ENCODE measurements around the gene FARP2. TPM values are rescaled to one million over a fixed set of nuclear protein-coding genes. Genes with fewer than 3 reads are reported as not detected.
A peak's percentile ranks its signal among the peaks of the same experiment; 100 is the strongest.

The FARP2 gene
- total RNA-seq, 6 experiments from 2014 or later = 38.3 to 46.4 (median 41.9) TPM

DNA sequence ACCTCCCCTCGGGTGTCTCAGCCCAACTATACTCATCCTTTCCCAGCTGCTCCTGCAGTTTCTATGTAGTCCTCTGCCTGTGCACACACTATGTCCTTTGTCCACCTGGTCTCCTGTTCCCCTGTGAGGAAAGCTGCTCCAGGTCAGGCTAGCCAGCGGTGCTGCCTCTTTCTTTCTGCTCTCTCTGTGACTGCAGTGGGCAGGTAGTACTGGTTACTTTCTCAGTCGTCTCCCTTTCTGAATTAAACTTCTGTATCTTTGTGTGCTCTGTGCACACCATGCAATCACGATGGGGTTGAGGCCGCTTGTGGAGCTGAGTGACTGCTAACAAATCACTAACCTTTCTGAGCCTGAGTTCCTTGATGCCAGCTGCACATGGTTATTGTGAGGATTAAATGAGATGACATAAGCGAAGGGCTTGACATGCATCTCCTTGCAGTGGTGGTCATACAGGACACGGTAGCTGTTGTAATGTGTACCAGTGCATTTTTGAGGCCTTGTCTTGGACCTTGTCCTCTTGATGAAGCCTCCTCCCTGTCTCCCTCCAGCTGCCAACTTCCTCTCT lies 3.5 kb downstream of the FARP2 start:
- Mint-ChIP-seq H3K9me3 (no peaks in the 10 kb centered on the region), H3K27me3 (ENCODE audit: insufficient read depth) (peaks cover 2% of the 10 kb centered on the region; the same call in 1 of the 2 replicates), H3K4me1 (ENCODE audit: low read depth) (peaks cover 59% of the 10 kb centered on the region), H3K36me3 (ENCODE audit: low read depth) (peaks cover 14% of the 10 kb centered on the region), H3K4me3 (no peak overlapping the region), H3K27ac (peak overlapping the region; percentile 4; the same call in 1 of the 2 replicates)
- TF ChIP-seq, protein P1, sequence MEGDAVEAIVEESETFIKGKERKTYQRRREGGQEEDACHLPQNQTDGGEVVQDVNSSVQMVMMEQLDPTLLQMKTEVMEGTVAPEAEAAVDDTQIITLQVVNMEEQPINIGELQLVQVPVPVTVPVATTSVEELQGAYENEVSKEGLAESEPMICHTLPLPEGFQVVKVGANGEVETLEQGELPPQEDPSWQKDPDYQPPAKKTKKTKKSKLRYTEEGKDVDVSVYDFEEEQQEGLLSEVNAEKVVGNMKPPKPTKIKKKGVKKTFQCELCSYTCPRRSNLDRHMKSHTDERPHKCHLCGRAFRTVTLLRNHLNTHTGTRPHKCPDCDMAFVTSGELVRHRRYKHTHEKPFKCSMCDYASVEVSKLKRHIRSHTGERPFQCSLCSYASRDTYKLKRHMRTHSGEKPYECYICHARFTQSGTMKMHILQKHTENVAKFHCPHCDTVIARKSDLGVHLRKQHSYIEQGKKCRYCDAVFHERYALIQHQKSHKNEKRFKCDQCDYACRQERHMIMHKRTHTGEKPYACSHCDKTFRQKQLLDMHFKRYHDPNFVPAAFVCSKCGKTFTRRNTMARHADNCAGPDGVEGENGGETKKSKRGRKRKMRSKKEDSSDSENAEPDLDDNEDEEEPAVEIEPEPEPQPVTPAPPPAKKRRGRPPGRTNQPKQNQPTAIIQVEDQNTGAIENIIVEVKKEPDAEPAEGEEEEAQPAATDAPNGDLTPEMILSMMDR (IDR thresholded peaks at IDR 0.05) = no peak
- no peak for DNase-seq

DNA sequence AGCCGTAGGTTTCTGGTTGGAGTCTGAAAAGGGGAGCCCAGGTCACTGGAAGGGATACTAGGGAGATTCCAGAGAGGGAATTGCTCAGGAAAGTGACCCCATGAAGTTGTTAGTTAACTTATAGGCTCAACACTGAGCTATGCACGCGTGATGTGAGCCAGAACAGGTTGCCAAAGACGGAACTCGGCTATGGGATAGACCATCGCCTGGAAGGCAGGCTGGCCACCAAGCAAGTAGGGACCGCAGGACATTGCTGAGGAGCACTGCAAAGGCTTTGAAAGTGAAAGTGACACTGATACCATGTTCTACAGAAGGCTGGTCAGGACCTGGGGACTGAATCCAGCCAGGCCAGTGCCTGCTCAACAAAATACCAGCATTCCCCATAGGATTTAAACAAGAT lies 7.3 kb downstream of the FARP2 start:
- H3K36me3 Mint-ChIP-seq (ENCODE audit: low read depth) = peaks cover 10% of the 10 kb centered on the region
- no peak overlapping the region for H3K4me3 Mint-ChIP-seq
- no peaks in the 10 kb centered on the region for H3K27me3 Mint-ChIP-seq (ENCODE audit: insufficient read depth)
- H3K27ac Mint-ChIP-seq = no peak overlapping the region
- peaks cover 53% of the 10 kb centered on the region for H3K4me1 Mint-ChIP-seq (ENCODE audit: low read depth)
- H3K9me3 Mint-ChIP-seq = no peaks in the 10 kb centered on the region
- TF ChIP-seq, protein P1 (IDR thresholded peaks at IDR 0.05) = no peak
- DNase-seq = no peak

DNA sequence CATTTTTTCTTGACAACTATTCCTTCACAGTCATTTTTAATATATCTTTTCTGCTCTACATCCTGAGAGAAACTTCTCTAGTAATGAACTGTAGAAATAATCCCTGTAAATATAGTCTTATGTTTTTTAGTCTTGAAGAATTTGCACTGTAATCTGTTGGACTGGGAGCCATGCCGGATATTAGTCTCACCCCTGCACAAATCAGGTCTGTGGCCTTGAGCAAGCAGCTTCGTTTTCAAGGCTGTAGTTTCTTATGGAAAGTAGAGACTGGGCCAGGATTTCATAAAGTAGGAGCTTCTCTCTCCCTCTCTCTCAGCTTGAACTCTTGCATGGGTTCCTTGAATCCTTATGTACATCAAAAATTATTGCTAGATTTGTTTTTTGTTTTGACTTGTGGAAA lies 8.7 kb downstream of the FARP2 start:
- Mint-ChIP-seq H3K9me3 (no peaks in the 10 kb centered on the region), H3K36me3 (ENCODE audit: low read depth) (peaks cover 10% of the 10 kb centered on the region), H3K27ac (no peak overlapping the region), H3K4me1 (ENCODE audit: low read depth) (peaks cover 49% of the 10 kb centered on the region), H3K4me3 (no peak overlapping the region), H3K27me3 (ENCODE audit: insufficient read depth) (no peaks in the 10 kb centered on the region)
- TF ChIP-seq, protein P1 (IDR thresholded peaks at IDR 0.05) = no peak
- no peak for DNase-seq

DNA sequence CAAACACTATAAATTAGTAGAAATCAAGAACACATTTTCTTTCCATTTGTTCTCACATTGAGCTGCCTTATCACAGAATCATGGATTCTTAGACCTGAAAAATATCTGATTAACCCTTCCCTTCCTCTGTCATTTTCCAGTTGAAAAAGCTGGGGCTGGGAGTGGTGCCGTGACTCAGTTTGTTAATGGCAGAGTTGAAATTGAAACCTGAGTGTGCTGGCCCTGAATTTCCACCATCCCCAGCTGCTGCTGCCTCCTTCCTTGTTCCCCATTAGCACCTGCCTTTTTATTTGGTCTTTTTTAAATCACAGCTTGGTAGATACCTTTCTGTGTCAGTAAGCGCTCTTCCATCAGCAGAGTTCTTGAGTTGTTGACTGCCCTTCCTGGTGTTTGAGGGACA lies 10.6 kb downstream of the FARP2 start:
- Mint-ChIP-seq H3K27me3 (ENCODE audit: insufficient read depth) (no peaks in the 10 kb centered on the region), H3K4me3 (no peak overlapping the region), H3K9me3 (no peaks in the 10 kb centered on the region), H3K36me3 (ENCODE audit: low read depth) (peaks cover 10% of the 10 kb centered on the region), H3K27ac (no peak overlapping the region), H3K4me1 (ENCODE audit: low read depth) (peaks cover 35% of the 10 kb centered on the region)
- no peak for DNase-seq
- TF ChIP-seq, protein P1 (IDR thresholded peaks at IDR 0.05) = no peak

DNA sequence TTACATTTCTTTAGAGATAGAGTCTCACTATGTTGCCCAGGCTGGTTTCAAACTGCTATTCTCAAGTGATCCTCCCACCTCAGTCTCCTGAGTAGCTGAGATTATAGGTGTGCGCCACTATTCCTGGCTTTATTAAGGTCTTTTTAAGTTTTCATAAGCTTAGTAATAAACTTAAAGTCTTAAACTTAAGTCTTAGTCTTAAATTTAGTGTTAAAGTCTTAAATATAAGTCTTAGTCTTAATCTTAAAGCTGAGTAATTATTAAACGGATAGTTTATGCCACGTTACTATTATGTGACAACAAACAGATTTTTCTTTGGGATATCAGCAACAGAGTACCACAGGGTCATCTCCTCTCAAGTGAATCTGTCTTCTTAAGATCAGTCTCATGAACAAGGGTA lies 12.6 kb downstream of the FARP2 start:
- Mint-ChIP-seq H3K27ac (no peak overlapping the region), H3K4me3 (no peak overlapping the region), H3K27me3 (ENCODE audit: insufficient read depth) (no peaks in the 10 kb centered on the region), H3K4me1 (ENCODE audit: low read depth) (peaks cover 30% of the 10 kb centered on the region), H3K9me3 (no peaks in the 10 kb centered on the region), H3K36me3 (ENCODE audit: low read depth) (peaks cover 6% of the 10 kb centered on the region)
- no peak for DNase-seq
- TF ChIP-seq, protein P1 (IDR thresholded peaks at IDR 0.05) = no peak

All from HFFc6 (cell line).